Natural killer cell (primary cell): ENCODE data around the gene SSUH2. TPM values are rescaled to one million over a fixed set of nuclear protein-coding genes. Genes with fewer than 3 reads are reported as not detected.

ENCODE experiments used
- ATAC-seq, 3 donors: fragments of 150-1000 bp in 2 of 3; fragments of 200-7000 bp in 1 of 3; cut with Tn5 transposase; 1 replicate in 1 of 3; 2 replicates in 2 of 3; pipeline ENCODE4 v1.10.0; 2021; ENCODE audit warnings: mild to moderate bottlenecking in 2 of 3, moderate library complexity in 2 of 3
- DNase-seq, 2 donors: peaks; one replicate each; pipeline versions ENCODE4 v3.0.0 to v3.0.0-alpha.2; 2013 to 2021; ENCODE audit warnings: mixed read lengths in 1 of 2
- H3K27ac ChIP-seq: one replicate; pipeline ENCODE4 v1.5.1; 2013; ENCODE audit warnings: mild to moderate bottlenecking, low read length
- H3K27me3 ChIP-seq: one replicate; pipeline ENCODE4 v1.6.1; 2013; ENCODE audit warnings: low read length; ENCODE audit not compliant: control insufficient read depth, insufficient read depth
- H3K36me3 ChIP-seq: one replicate; pipeline ENCODE4 v1.6.1; 2013; ENCODE audit warnings: low read length; ENCODE audit not compliant: control insufficient read depth, insufficient read depth
- H3K4me1 ChIP-seq: one replicate; pipeline ENCODE4 v1.6.1; 2013; ENCODE audit warnings: low read length; ENCODE audit not compliant: control insufficient read depth, insufficient read depth
- H3K4me3 ChIP-seq: one replicate; pipeline ENCODE4 v1.5.1; 2013; ENCODE audit warnings: low read length
- H3K9me3 ChIP-seq: one replicate; pipeline ENCODE4 v1.6.1; 2013; ENCODE audit warnings: low read length; ENCODE audit not compliant: control insufficient read depth, insufficient read depth
- H3K27ac Mint-ChIP-seq, 2 donors: one replicate each; pipeline ENCODE4 v1.8.0; 2022; ENCODE audit warnings: mild to moderate bottlenecking in 2 of 2, mixed read lengths in 2 of 2, moderate library complexity in 1 of 2
- H3K27me3 Mint-ChIP-seq, 2 donors: one replicate each; pipeline ENCODE4 v1.8.0; 2022; ENCODE audit warnings: low read depth in 2 of 2, mixed read lengths in 2 of 2
- H3K36me3 Mint-ChIP-seq: one replicate; pipeline ENCODE4 v1.8.0; 2022; ENCODE audit warnings: mixed read lengths
- H3K4me1 Mint-ChIP-seq, 2 donors: one replicate each; pipeline ENCODE4 v1.8.0; 2022; ENCODE audit warnings: mixed read lengths in 2 of 2
- H3K4me3 Mint-ChIP-seq: one replicate; pipeline ENCODE4 v1.8.0; 2022; ENCODE audit warnings: mild to moderate bottlenecking, moderate library complexity, mixed read lengths
- H3K9me3 Mint-ChIP-seq, 2 donors: one replicate each; pipeline ENCODE4 v1.8.0; 2022; ENCODE audit warnings: mixed read lengths in 2 of 2
- WGBS: methylation state at CpG from one replicate; pipeline ENCODE4 v1.1.7; 2013; ENCODE audit warnings: missing lambda C conversion rate; ENCODE audit not compliant: insufficient coverage; 5-methylcytosine and 5-hydroxymethylcytosine counted together
- intact Hi-C: fragments of 100-400 bp; cut with micrococcal nuclease; formaldehyde crosslinking; loops from one replicate; pipeline ENCODE4 v1.14.2; 2022
- total RNA-seq, 4 donors: library from RNA; stranded (reverse); fragments of 120-200 nt in 1 of 4; gene quantifications; one replicate each; pipeline versions ENCODE4 v1.2.3 to v1.2.4, GENCODE V29; 2013 to 2022
- TF ChIP-seq, protein P1 (sequence below): fragments of 200-600 bp; IDR thresholded peaks from one replicate; pipeline ENCODE4 v1.8.0; 2022; ENCODE audit warnings: antibody characterized with exemption

The SSUH2 gene
- total RNA-seq, 3 donors from 2014 or later (not counting 1 experiment from before 2014, with no cell fraction given), result not detected

DNA sequence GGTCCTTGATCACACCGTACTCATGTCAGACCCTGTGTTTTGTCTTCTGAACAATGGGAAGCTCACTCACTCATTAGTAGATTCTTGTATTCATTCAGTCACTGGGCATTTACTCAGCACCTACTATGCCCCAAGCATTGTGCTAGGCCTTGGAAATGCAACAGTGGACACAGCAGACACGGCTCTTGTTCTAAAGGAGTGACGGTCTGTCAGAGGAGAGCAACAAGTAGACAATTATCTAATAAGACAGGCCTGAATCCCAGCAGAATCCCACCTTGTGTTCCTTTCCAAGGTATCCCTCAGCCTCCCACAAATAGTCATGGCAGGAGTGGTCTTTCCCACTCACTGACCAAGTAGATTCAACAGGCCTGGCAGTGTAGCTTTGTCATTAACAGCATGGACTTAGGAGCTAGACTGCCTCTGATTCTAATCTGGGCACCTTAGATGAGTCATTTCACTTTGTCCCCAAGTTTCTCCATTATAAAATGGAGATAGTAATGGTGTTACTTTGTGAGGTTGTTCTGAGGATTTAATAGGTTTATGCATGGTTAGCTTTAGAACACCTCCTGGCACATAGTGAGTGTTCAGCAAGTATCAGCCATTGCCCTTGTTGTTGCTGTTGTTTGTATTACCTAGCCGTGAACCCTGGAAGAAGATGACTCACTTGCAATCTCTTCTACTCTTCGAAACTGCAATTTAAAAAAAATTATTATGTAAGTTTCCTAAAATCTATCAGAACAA, 69.1 kb downstream of the SSUH2 start:
- no peak overlapping the region for H3K27ac Mint-ChIP-seq
- intact Hi-C loops, result no loop called here
- H3K27ac ChIP-seq, result no peak overlapping the region
- WGBS, result 90% methylated on average over 5 of the region's 5 CpGs
- H3K4me1 Mint-ChIP-seq, result peaks cover 11 to 12% of the 10 kb centered on the region in 2 donors
- no peaks in the 10 kb centered on the region for H3K4me1 ChIP-seq
- DNase-seq (no peak), ATAC-seq (no peak)
- no peak overlapping the region for H3K4me3 Mint-ChIP-seq
- no peaks in the 10 kb centered on the region for H3K36me3 Mint-ChIP-seq
- no peak overlapping the region for H3K4me3 ChIP-seq
- H3K9me3 Mint-ChIP-seq, result no peaks in the 10 kb centered on the region
- TF ChIP-seq, protein P1, sequence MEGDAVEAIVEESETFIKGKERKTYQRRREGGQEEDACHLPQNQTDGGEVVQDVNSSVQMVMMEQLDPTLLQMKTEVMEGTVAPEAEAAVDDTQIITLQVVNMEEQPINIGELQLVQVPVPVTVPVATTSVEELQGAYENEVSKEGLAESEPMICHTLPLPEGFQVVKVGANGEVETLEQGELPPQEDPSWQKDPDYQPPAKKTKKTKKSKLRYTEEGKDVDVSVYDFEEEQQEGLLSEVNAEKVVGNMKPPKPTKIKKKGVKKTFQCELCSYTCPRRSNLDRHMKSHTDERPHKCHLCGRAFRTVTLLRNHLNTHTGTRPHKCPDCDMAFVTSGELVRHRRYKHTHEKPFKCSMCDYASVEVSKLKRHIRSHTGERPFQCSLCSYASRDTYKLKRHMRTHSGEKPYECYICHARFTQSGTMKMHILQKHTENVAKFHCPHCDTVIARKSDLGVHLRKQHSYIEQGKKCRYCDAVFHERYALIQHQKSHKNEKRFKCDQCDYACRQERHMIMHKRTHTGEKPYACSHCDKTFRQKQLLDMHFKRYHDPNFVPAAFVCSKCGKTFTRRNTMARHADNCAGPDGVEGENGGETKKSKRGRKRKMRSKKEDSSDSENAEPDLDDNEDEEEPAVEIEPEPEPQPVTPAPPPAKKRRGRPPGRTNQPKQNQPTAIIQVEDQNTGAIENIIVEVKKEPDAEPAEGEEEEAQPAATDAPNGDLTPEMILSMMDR, result no peak
- H3K9me3 ChIP-seq, result no peaks in the 10 kb centered on the region
- no peaks in the 10 kb centered on the region for H3K36me3 ChIP-seq
- peaks cover 0 to 2% of the 10 kb centered on the region in 2 donors for H3K27me3 Mint-ChIP-seq
- H3K27me3 ChIP-seq, result no peaks in the 10 kb centered on the region

DNA sequence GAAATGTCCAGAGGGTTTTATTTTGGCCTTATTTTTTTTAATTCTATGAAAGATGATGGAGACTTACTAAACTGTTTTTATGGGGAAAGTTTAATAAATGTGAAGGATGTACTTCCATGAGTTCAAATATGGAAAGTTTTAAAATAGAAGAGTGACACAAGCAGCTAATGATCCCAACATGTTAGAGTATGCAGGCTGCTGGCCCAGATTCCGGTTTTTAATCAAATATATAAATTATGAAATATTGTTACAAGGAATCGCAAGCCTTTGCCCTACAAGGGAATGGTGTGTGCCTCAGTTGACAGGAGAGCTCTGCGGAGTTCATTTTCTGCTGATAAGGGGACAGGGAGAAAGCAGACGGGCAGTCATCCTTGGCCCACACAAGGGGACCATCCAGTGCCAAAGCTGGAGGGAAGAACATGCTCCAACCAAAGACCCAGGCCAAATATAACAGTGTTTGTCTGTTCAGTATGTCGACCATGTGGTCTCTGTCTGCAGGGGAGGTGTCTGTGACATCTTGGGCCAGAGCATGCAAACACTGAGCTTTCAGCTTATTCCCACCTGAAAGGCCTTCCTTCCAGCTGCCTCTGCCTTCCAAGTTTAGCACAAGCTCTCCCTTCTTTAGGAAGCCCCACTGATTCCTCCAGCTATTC, 69.8 kb downstream of the SSUH2 start:
- DNase-seq (no peak), ATAC-seq (no peak)
- H3K4me1 Mint-ChIP-seq, result peaks cover 12 to 14% of the 10 kb centered on the region in 2 donors
- H3K9me3 Mint-ChIP-seq, result no peaks in the 10 kb centered on the region
- Histone ChIP-seq H3K9me3 (no peaks in the 10 kb centered on the region), H3K36me3 (no peaks in the 10 kb centered on the region), H3K4me3 (no peak overlapping the region), H3K4me1 (no peaks in the 10 kb centered on the region), H3K27me3 (no peaks in the 10 kb centered on the region), H3K27ac (no peak overlapping the region)
- no peaks in the 10 kb centered on the region for H3K36me3 Mint-ChIP-seq
- peaks cover 0 to under 1% of the 10 kb centered on the region in 2 donors for H3K27me3 Mint-ChIP-seq
- intact Hi-C loops, result no loop called here
- 87% methylated on average over 4 of the region's 5 CpGs for WGBS
- no peak overlapping the region for H3K4me3 Mint-ChIP-seq
- H3K27ac Mint-ChIP-seq, result no peak overlapping the region
- TF ChIP-seq, protein P1, result no peak

DNA sequence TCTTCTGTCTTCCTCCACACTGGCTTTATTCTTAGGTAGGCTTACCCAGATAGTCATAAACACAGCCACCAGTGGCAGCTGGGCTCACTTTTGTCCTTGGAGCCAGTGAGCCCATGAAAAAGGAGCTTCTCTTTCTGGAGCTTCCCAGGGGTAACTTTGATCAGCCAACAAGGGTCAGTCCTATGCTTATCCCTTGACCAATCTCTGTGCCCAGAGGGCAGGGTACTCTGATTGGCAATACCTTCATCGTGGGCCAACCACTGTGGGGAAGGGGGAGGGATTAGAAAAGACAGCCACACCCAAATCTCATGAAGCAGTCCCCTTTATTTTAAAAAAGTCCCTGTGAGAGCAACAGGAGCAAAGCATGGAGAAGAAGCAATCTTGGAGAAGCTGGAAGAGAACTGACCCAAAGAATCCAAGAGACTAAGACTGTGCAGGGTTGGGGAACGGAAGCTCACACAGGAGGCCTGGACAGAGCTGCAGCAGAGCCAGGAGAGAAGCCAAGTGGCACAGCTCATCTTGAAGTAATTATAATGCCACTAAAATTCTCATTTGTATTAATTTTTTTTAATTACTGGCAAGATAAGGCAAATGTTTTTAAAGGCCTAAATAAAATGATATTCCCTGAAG, 70.4 kb downstream of the SSUH2 start:
- TF ChIP-seq, protein P1, result no peak
- Mint-ChIP-seq H3K4me1 (peaks cover 12 to 14% of the 10 kb centered on the region in 2 donors), H3K27ac (no peak overlapping the region), H3K27me3 (no peaks in the 10 kb centered on the region), H3K36me3 (no peaks in the 10 kb centered on the region), H3K9me3 (no peaks in the 10 kb centered on the region), H3K4me3 (no peak overlapping the region)
- DNase-seq, result no peak
- no peaks in the 10 kb centered on the region for H3K36me3 ChIP-seq
- ATAC-seq, result no peak
- H3K4me3 ChIP-seq, result no peak overlapping the region
- H3K9me3 ChIP-seq, result no peaks in the 10 kb centered on the region
- WGBS, result 100% methylated on average over 1 of the region's 2 CpGs
- no peak overlapping the region for H3K27ac ChIP-seq
- intact Hi-C loops, result no loop called here
- no peaks in the 10 kb centered on the region for H3K4me1 ChIP-seq
- no peaks in the 10 kb centered on the region for H3K27me3 ChIP-seq
